Mammary epithelial cell (primary cell): ENCODE data around the gene ACSL3.

ENCODE experiments used
- CTCF ChIP-seq, 2 donors: IDR thresholded peaks in 1 of 2; conservative IDR thresholded peaks in 1 of 2; 2 replicates each; pipeline ENCODE4 v1.5.1; 2011 to 2012; ENCODE audit warnings: inconsistent platforms in 2 of 2, low read length in 2 of 2, mild to moderate bottlenecking in 2 of 2, control low read depth in 1 of 2, low read depth in 1 of 2; ENCODE audit not compliant: insufficient read depth in 1 of 2; ENCODE audit errors: extremely low read depth in 1 of 2
- EZH2 ChIP-seq: IDR thresholded peaks from 2 replicates; pipeline ENCODE4 v1.6.1; 2012; ENCODE audit warnings: low read length, inconsistent platforms, borderline replicate concordance

GRCh38 chr2:222899413-222900181 lies 38.8 kb downstream of the ACSL3 start:
- TF ChIP-seq CTCF (conservative IDR thresholded peaks at IDR 0.05 in 1 of 2, IDR thresholded peaks at IDR 0.05 in 1 of 2; ENCODE audit: extremely low read depth in 1 of 2, insufficient read depth in 1 of 2, low read depth in 1 of 2, low read length in 2 of 2) (no peak), EZH2 (no peak)
